HG03457 (cell line): ENCODE data around the gene SLC25A36.

Source experiments
- ATAC-seq: cut with Tn5 transposase; IDR thresholded peaks from one replicate; pipeline ENCODE4 v1.9.1; 2021; ENCODE audit warnings: moderate number of reproducible peaks; ENCODE audit not compliant: unreplicated experiment

The SLC25A36 gene

GRCh38 chr3:140941434-140942220 lies at the start of gene SLC25A36:
TSS of gene SLC25A36 (plus strand) at chr3:140941836. CDS start at chr3:140942055, 219 bp downstream.
- peak; percentile 96 for ATAC-seq

GRCh38 chr3:140896997-140897396 lies 44.6 kb upstream of the SLC25A36 start:
- no peak for ATAC-seq

- ATAC-seq: no peak
Measured at GRCh38 chr3:140898340-140899180, 43.1 kb upstream of the SLC25A36 start.

- no peak for ATAC-seq
Measured at GRCh38 chr3:140899363-140899762, 42.3 kb upstream of the SLC25A36 start.

GRCh38 chr3:140902791-140903190 lies 38.8 kb upstream of the SLC25A36 start:
- ATAC-seq: no peak

GRCh38 chr3:140903196-140903595 lies 38.4 kb upstream of the SLC25A36 start:
- ATAC-seq: no peak

- no peak for ATAC-seq
Measured at GRCh38 chr3:140904521-140904920, 37.1 kb upstream of the SLC25A36 start.

GRCh38 chr3:140905559-140905958 lies 36.1 kb upstream of the SLC25A36 start:
- no peak for ATAC-seq

- ATAC-seq: no peak
Measured at GRCh38 chr3:140906785-140907184, 34.9 kb upstream of the SLC25A36 start.

GRCh38 chr3:140910860-140911259 lies 30.8 kb upstream of the SLC25A36 start:
- no peak for ATAC-seq

GRCh38 chr3:140911822-140912221 lies 29.8 kb upstream of the SLC25A36 start:
- ATAC-seq: no peak

- ATAC-seq: no peak
Measured at GRCh38 chr3:140913728-140914127, 27.9 kb upstream of the SLC25A36 start.

GRCh38 chr3:140914384-140914945 lies 27.2 kb upstream of the SLC25A36 start:
- no peak for ATAC-seq

- ATAC-seq: no peak
Measured at GRCh38 chr3:140916603-140917002, 25.0 kb upstream of the SLC25A36 start.

GRCh38 chr3:140917772-140918171 lies 23.9 kb upstream of the SLC25A36 start:
- ATAC-seq: no peak

GRCh38 chr3:140920029-140920428 lies 21.6 kb upstream of the SLC25A36 start:
- no peak for ATAC-seq

GRCh38 chr3:140922634-140923033 lies 19.0 kb upstream of the SLC25A36 start:
- ATAC-seq: no peak

- ATAC-seq: no peak
Measured at GRCh38 chr3:140924097-140924873, 17.4 kb upstream of the SLC25A36 start.

- ATAC-seq: no peak
Measured at GRCh38 chr3:140927279-140928069, 14.2 kb upstream of the SLC25A36 start.

GRCh38 chr3:140929446-140929845 lies 12.2 kb upstream of the SLC25A36 start:
- ATAC-seq: no peak
